ENCODE measurements around the gene RPS6KB1.
A peak's percentile ranks its signal among the peaks of the same experiment; 100 is the strongest.
"Not testable (repeated sequence)": the region's sequence is repeated elsewhere in the genome, so short reads cannot be mapped to it uniquely, and the experiment has no call there.

Gene RPS6KB1

DNA sequence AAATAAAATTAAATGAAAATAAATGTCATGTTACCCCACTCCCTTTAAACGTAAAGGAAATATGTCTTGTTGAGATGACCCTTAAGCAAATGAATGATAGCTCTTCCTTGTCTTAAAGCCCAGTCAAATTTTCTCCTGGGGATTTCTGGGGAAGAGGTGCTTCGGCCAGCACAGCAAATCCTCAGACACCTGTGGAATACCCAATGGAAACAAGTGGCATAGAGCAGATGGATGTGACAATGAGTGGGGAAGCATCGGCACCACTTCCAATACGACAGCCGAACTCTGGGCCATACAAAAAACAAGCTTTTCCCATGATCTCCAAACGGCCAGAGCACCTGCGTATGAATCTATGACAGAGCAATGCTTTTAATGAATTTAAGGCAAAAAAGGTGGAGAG, 53.5 kb downstream of the RPS6KB1 start:
- DNase-seq (ENCODE audit: low read depth) = not testable (repeated sequence)

DNA sequence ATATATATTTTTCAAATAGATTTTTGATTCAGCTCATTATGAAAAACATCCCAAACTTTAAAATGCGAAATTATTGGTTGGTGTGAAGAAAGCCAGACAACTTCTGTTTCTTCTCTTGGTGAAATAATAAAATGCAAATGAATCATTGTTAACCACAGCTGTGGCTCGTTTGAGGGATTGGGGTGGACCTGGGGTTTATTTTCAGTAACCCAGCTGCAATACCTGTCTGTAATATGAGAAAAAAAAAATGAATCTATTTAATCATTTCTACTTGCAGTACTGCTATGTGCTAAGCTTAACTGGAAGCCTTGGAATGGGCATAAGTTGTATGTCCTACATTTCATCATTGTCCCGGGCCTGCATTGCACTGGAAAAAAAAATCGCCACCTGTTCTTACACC, 54.4 kb downstream of the RPS6KB1 start:
- peak; percentile 32 for DNase-seq (ENCODE audit: low read depth)

DNA sequence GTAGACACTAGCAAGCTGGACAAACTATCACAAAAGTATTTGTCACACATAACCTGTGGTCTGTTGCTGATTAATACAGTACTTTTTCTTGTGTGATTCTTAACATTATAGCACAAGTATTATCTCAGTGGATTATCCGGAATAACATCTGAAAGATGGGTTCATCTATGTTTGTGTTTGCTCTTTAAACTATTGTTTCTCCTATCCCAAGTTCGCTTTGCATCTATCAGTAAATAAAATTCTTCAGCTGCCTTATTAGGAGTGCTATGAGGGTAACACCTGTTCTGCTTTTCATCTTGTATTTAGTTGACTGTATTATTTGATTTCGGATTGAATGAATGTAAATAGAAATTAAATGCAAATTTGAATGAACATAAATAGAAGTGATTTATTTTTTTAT, 57.1 kb downstream of the RPS6KB1 start:
- DNase-seq (ENCODE audit: low read depth) = no peak

DNA sequence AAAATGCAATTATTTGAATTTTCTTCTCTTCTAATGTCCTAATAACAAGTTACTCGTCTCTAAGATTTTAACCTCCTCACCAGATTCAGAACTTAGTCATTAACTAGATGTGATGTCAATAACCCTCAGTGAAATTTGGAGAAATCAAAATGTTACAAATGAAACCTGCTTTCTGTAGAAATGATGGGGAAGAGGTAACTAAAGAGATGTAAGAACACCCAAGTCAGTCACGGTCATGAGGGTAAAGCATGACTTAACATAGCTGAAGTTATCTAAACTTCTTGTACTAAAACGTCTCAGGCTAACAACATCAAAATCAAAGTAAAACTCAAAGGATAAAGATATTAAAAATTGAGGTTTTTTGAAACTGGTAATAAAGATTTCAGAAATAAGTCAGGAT, 61.9 kb downstream of the RPS6KB1 start:
- DNase-seq (ENCODE audit: low read depth) = no peak

DNA sequence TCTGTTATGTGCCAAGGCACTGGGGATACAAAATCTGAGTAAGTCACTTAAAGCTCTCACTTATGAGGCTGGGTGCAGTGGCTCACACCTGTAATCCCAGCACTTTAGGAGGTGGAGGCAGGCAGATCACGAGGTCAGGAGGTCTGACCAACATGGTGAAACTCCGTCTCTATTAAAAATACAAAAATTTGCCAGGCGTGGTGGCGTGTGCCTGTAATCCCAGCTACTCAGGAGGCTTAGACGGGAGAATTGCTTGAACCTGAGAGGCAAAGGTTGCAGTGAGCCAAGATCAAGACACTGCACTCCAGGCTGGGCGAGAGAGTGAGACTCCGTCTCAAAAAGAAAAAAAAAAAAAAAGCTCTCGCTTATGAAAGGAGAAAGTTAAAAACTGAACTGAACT, 66.7 kb downstream of the RPS6KB1 start:
- DNase-seq (ENCODE audit: low read depth) = not testable (repeated sequence)

DNA sequence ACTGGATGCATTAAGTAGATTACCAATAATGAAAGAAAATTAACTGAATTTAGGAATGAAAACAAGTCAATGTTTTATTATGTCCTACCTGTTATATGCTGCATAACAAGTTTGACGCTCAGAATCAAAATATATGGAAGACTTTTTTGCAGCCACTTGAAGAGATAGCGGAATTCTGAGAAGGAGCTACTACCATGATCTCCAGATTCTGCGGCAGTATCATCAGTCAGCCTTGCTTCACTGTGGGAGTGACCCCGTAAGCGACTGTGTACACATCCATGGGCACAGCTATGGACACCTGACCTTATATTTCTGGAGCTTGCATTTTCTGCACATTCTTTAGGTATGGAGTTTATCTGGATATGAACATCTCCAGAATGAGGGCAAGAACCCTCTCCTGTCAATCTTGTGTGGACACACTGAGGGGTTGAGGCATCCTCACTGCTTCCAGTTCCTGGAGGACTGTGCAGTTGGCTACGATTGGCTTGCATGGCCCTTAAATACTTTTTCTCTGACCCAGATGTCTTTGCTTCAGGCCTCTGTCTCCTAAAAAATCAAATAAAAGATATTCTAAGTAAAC, 69.9 kb downstream of the RPS6KB1 start:
- DNase-seq (ENCODE audit: low read depth) = no peak

DNA sequence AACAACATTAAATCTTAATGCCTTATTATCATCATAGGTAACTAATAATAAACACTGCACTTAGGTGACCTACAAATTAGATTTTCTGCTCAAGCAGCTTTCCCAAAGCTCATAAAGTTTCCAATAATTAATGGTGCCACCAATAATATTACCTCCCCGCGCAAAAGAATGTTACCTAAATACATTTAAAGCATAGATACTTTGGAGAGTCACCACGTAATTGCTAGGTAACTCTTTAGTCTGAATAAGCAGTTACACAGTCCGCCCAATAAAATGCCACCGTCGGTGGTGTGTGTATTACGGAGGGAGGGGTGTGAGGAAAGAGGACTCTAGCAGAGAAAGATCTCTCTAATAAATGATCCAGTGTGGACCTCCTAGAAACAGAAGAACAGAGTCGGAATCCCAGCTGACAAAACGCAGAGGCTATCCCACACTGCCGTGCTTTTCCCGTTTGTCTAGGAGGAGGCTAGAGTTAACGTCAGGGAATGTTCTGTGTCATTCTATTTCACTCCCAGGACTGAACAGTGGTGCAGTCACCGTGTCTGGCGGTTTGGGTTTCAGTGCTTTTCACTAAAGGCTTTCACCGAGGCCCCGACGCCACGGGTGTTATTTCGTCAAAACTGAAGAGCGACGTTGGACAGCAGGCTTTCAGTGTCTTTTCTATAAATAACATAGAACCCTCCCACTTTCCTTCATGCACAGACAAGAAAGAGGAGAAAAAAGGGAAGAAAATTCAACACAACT, 71.0 kb downstream of the RPS6KB1 start:
- DNase-seq (ENCODE audit: low read depth) = peak; percentile 56

DNA sequence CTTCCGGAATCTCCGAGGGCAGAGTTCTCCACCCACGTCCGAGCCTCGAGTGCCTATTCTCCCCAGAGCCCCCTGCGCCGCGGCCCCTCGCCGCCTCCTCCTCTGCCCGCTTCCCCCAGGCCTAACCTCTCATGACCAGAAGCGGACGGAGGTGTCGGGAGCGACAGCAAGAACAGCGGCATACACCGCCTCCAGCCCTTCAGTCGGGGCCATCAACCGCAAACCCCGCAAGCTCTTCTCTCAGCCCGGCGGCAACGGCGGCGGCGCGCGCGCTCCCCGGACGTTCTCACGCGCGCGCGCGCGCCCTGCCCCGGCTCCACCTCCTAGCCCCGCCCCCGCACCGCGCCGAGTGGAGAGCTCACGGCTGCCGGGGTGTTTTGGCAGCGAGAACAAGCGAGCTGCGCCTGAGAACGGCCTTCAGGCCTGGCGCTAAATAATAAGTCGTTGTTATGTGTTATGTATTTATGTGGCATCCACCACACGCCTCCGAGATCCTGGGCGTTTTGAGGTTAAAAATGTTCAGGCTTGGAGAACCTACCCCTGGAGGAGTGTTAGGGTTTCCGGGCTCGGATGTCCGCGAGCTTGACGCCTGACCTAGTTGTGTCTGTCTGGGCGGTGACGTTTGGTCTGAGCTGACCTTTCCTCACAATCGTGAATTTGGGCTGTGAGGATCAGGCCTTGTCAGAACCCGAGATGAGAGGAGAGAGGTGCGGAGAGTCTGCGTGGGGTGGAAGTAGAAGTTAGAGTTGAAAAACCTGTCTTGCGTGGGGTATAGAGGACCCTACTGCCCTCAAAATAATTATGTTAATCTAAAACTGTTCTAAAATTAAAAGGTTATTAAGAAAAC, 71.8 kb downstream of the RPS6KB1 start, which contains the start of gene RNFT1:
Gene RNFT1 (minus strand): TSS at position 259 of the 847 bp plus-strand sequence. CDS start 77 bp downstream, at position 182.
- DNase-seq (ENCODE audit: low read depth) = peak; percentile 86

DNA sequence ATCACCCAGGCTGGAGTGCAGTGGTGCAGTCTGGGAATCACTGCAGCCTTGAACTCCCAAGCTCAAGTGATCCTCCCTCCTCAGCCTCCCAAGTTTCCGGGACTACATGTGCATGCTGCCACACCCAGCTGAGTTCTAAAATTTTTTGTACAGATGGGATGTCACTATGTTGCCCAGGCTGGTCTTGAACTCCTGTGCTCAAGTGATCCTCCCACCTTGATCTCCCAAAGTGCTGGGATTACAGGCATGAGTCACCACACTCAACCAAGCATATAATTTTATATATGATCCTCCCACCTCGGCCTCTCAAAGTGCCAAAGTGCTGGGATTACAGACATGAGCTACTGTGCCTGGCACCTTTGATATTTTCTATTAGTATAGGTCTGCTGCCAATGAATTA, 78.8 kb downstream of the RPS6KB1 start:
- DNase-seq (ENCODE audit: low read depth) = not testable (repeated sequence)

DNA sequence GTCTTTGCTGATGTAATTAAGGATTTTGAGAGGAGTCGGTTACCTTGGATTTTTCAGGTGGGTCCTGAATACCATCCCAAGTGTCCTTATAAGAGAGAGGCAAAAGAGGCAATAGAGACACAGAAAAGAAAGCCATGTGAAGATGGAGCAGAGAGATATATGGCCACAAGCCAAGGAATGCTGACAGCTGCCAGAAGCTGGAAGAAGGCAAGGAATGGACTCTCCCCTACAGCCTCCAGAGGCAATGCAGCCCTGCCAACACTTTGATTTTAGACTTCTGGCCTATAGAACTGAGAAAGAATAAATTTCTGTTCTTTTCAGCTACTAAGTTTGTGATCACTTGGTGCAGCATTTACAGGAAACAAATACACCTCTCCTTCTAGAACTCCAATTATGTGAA, 79.9 kb downstream of the RPS6KB1 start:
- DNase-seq (ENCODE audit: low read depth) = peak; percentile 21

DNA sequence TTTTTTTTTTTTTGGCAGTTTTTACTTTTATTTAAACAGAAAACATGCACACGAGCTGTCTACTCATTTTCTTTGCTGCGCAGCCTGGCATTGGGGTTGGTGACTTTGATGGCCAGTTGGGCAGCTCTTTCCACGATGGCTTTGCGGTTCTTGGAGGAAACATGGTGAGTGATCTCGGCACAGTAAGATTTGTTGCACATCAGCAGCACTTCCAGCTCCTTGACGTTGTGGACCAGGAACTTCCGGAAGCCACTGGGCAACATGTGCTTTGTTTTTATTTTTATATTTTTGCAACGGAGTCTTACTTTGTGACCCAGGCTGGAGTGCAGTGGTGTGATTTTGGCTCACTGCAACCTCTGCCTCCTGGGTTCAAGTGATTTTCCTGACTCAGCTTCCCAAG, 80.6 kb downstream of the RPS6KB1 start:
- not testable (repeated sequence) for DNase-seq (ENCODE audit: low read depth)

DNA sequence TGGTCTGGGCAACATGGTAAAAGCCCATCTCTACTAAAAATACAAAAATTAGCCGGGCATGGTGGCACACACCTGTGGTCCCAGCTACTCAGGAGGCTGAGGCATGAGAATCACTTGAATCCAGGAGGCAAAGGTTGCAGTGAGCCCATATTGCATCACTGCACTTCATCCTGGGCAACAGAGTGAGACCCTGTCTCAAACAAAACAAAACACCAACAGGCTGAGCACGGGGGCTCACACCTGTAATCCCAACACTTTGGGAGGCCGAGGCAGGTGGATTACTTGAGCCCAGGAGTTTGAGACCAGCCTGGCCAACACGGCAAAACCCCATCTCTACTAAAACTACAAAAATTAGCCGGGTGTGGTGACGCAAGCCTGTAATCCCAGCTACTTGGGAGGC, 82.2 kb downstream of the RPS6KB1 start:
- DNase-seq (ENCODE audit: low read depth) = not testable (repeated sequence)

DNA sequence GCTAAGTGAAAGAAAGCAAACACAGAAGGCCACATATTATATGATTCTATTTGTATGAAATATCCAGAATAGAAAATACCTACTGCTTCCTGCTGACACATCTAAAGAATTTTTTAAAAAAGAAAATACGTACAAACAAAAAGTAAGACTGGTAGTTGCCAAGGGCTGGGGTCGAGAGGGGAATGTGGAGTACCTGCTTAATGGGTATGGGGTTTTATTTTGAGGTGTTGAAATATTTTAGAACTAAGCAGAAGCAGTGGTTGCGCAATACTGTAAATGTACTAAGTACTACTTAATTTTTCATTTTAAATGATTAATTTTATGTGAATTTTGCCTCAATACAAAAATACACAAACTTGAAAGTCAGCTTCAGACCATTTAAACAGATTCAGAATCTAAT, 103.7 kb downstream of the RPS6KB1 start:
- DNase-seq (ENCODE audit: low read depth) = not testable (repeated sequence)

Data from amniotic epithelial cell (primary cell).